Measurements from ENCODE around the gene C16orf90.
"Not testable (repeated sequence)": the region's sequence is repeated elsewhere in the genome, so short reads cannot be mapped to it uniquely, and the experiment has no call there.

Gene C16orf90

GRCh38 chr16:3478242-3478925 lies 16.9 kb downstream of the C16orf90 start:
- no peak overlapping the region for H3K4me3 ChIP-seq (ENCODE audit: low read length)
- DNase-seq (ENCODE audit: low read depth) = no peak
- TF ChIP-seq CTCF (conservative IDR thresholded peaks at IDR 0.05; ENCODE audit: low read depth, low read length) = no peak

DNA sequence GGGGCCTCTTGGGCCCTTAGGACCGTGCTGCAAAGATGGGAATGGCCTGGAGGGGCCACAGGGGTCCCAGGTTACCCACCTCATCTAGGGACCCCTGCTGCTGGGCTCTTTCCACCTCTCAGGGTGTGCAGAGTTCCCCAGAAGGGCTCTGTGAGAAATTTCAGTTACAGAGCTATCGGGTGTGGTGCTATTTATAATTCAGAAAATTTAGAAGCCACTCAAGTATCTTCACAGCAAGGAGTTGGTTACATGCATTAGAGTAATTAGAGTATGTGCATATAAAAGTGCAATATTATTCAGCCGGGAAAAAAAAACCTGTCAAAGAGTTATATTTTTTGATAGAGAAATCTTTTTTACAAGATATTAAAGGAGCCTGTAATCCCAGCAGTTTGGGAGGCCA lies 18.9 kb downstream of the C16orf90 start:
- no peak overlapping the region for H3K4me3 ChIP-seq (ENCODE audit: low read length)
- TF ChIP-seq CTCF (conservative IDR thresholded peaks at IDR 0.05; ENCODE audit: low read depth, low read length) = no peak
- no peak for DNase-seq (ENCODE audit: low read depth)

GRCh38 chr16:3475604-3476375 lies 19.5 kb downstream of the C16orf90 start:
- H3K4me3 ChIP-seq (ENCODE audit: low read length) = no peak overlapping the region
- no peak for TF ChIP-seq CTCF (conservative IDR thresholded peaks at IDR 0.05; ENCODE audit: low read depth, low read length)
- no peak for DNase-seq (ENCODE audit: low read depth)

GRCh38 chr16:3474870-3475269 lies 20.4 kb downstream of the C16orf90 start:
- not testable (repeated sequence) for DNase-seq (ENCODE audit: low read depth); H3K4me3 ChIP-seq (ENCODE audit: low read length)

DNA sequence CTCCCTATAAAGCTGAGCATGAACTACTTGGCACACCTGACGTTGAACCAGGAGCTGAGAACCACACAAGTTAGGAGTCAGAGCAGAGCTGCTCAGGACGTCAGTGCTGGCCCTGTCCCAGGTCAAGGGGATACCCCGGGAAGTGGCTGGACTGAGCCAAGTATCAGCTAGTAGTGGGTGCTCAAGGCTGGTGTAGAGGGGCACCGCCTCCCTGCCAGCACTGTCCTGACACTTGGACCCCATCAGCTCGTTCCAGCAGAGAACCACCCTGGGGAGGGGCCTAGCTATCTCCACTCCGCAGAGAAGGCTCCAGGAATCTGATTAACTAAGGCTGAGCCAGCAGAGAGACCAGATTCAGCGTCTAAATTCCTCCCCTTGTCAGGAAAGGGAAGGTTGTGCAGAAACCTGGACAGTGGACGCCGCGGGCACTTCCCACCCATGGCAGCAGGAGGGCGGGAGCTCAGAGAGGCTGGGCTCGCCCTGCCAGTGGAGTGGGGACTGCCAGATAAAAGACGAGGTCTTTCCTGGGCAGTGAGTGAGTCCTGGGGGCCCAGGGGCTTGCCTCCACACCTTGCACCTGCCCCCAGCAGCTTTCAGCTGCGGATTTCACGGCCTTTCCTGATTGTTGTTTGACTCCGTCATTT lies 21.0 kb downstream of the C16orf90 start:
- no peak for TF ChIP-seq CTCF (conservative IDR thresholded peaks at IDR 0.05; ENCODE audit: low read depth, low read length)
- no peak for DNase-seq (ENCODE audit: low read depth)

DNA sequence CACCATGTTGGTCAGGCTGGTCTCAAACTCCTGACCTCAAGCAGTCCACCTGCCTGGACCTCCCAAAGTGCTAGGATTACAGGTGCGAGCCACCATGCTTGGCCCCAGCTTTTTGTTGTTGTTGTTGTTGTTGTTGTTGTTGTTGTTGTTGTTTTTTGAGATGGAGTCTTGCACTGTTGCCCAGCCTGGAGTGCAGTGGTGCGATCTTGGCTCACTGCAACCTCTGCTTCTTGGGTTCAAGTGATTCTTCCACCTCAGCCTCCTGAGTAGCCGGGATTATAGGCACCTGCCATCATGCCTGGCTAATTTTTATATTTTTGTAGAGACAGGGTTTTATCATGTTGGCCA lies 21.7 kb downstream of the C16orf90 start:
- H3K4me3 ChIP-seq (ENCODE audit: low read length); DNase-seq (ENCODE audit: low read depth): not testable (repeated sequence)

More for the DNA sequence above, 21.0 kb downstream of the C16orf90 start:
- no peak overlapping the region for H3K4me3 ChIP-seq (ENCODE audit: low read length)

DNA sequence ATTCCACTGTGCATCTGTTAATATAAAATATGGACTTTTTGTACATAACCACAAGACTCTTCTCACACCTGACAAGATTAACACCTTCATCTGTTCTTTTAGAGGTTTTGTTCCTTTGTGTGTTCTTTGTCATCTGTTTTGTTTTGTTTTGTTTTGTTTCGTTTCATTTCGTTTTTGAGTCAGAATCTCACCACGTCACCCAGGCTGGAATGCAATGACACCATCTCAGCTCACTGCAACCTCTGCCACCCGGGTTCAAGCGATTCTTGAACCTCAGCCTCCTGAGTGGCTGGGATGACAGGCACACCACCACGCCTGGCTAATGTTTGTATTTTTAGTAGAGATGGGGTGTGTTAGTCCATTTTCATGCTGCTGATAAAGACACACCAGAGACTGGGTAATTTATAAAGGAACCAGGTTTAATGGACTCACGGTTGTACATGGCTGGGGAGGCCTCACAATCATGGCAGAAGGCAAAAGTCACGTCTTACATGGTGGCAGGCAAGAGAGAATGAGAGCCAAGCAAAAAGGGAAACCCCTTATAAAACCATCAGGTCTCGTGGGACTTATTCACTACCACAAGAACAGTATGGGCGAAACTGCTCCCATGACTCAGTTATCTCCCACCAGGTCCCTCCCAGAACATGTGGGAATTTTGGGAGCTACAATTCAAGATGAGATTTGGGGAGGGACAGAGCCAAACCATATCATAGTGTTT lies 22.3 kb downstream of the C16orf90 start:
- DNase-seq (ENCODE audit: low read depth) = no peak
- TF ChIP-seq CTCF (conservative IDR thresholded peaks at IDR 0.05; ENCODE audit: low read depth, low read length) = no peak
- no peak overlapping the region for H3K4me3 ChIP-seq (ENCODE audit: low read length)
